Measurements from ENCODE around the gene SMIM8. TPM values are rescaled to one million over a fixed set of nuclear protein-coding genes. Genes with fewer than 3 reads are reported as not detected.
A peak's percentile ranks its signal among the peaks of the same experiment; 100 is the strongest.

SMIM8 gene, protein sequence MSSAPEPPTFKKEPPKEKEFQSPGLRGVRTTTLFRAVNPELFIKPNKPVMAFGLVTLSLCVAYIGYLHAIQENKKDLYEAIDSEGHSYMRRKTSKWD
- total RNA-seq = 10 to 100 TPM in 1 of 4 donors, 1 to 10 TPM in 3; 2.8 to 17.7 (median 6.9) TPM

GRCh38 chr6:87322304-87323212, at the start of gene SMIM8:
Gene SMIM8, plus strand, starts transcription at chr6:87322588. Its CDS starts 14,444 bp downstream, at chr6:87337032.
- no peaks in the 10 kb centered on the region for H3K27me3 ChIP-seq
- TF ChIP-seq POLR2A (IDR thresholded peaks at IDR 0.05) = peak in 1 of 2 donors; percentile 14
- TF ChIP-seq, protein P1, sequence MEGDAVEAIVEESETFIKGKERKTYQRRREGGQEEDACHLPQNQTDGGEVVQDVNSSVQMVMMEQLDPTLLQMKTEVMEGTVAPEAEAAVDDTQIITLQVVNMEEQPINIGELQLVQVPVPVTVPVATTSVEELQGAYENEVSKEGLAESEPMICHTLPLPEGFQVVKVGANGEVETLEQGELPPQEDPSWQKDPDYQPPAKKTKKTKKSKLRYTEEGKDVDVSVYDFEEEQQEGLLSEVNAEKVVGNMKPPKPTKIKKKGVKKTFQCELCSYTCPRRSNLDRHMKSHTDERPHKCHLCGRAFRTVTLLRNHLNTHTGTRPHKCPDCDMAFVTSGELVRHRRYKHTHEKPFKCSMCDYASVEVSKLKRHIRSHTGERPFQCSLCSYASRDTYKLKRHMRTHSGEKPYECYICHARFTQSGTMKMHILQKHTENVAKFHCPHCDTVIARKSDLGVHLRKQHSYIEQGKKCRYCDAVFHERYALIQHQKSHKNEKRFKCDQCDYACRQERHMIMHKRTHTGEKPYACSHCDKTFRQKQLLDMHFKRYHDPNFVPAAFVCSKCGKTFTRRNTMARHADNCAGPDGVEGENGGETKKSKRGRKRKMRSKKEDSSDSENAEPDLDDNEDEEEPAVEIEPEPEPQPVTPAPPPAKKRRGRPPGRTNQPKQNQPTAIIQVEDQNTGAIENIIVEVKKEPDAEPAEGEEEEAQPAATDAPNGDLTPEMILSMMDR (IDR thresholded peaks at IDR 0.05 in 4 of 5, conservative IDR thresholded peaks at IDR 0.05 in 1 of 5) = peak; percentile 87 to 99 (median 95)
- H3K9me3 ChIP-seq = no peaks in the 10 kb centered on the region
- peak; percentile 65 to 76 for DNase-seq
- no peaks in the 10 kb centered on the region for H3K36me3 ChIP-seq
- in situ Hi-C loops (cut with MboI; ENCODE audit: low sequenced_read_pairs in 4 of 4) = no loop called here
- peak; percentile 95 to 97 for ATAC-seq
- peak within 1 kb of the TSS; percentile 82 to 90 (median 85) for H3K27ac ChIP-seq
- H3K4me3 ChIP-seq = peak within 1 kb of the TSS; percentile 81 to 98 (median 90)
- intact Hi-C loops (cut with DNase I; ENCODE audit: low total_unique reads) = loop anchor here (1.0 to 5.0 kb wide), 3 partner anchors 85 to 170 kb away; partner anchors contain the start of genes CFAP206 and SLC35A1
- peaks cover 0 to 3% of the 10 kb centered on the region in 2 donors for H3K4me1 ChIP-seq

GRCh38 chr6:87274660-87275274, 47.6 kb upstream of the SMIM8 start:
- Histone ChIP-seq H3K27ac (no peak overlapping the region), H3K27me3 (no peaks in the 10 kb centered on the region), H3K4me1 (no peaks in the 10 kb centered on the region), H3K36me3 (no peaks in the 10 kb centered on the region), H3K4me3 (no peak overlapping the region), H3K9me3 (no peaks in the 10 kb centered on the region)
- in situ Hi-C loops (cut with MboI; ENCODE audit: low sequenced_read_pairs in 4 of 4) = no loop called here
- no peak for TF ChIP-seq POLR2A (IDR thresholded peaks at IDR 0.05)
- TF ChIP-seq, protein P1 (IDR thresholded peaks at IDR 0.05 in 4 of 5, conservative IDR thresholded peaks at IDR 0.05 in 1 of 5) = no peak
- intact Hi-C loops (cut with DNase I; ENCODE audit: low total_unique reads) = no loop called here
- no peak for DNase-seq
- ATAC-seq = no peak

- no peaks in the 10 kb centered on the region for H3K36me3 ChIP-seq
- H3K27ac ChIP-seq = no peak overlapping the region
- no peaks in the 10 kb centered on the region for H3K9me3 ChIP-seq
- no peaks in the 10 kb centered on the region for H3K27me3 ChIP-seq
- in situ Hi-C loops (cut with MboI; ENCODE audit: low sequenced_read_pairs in 4 of 4) (no loop called here), intact Hi-C loops (cut with DNase I; ENCODE audit: low total_unique reads) (no loop called here)
- no peak for ATAC-seq
- no peak for DNase-seq
- no peaks in the 10 kb centered on the region for H3K4me1 ChIP-seq
- no peak overlapping the region for H3K4me3 ChIP-seq
- no peak for TF ChIP-seq POLR2A (IDR thresholded peaks at IDR 0.05)
- TF ChIP-seq, protein P1 (IDR thresholded peaks at IDR 0.05 in 4 of 5, conservative IDR thresholded peaks at IDR 0.05 in 1 of 5) = no peak
Measured at GRCh38 chr6:87276624-87277023, 45.8 kb upstream of the SMIM8 start.

- in situ Hi-C loops (cut with MboI; ENCODE audit: low sequenced_read_pairs in 4 of 4) = no loop called here
- H3K27me3 ChIP-seq = no peaks in the 10 kb centered on the region
- H3K27ac ChIP-seq = no peak overlapping the region
- H3K36me3 ChIP-seq = no peaks in the 10 kb centered on the region
- no peak overlapping the region for H3K4me3 ChIP-seq
- intact Hi-C loops (cut with DNase I; ENCODE audit: low total_unique reads) = no loop called here
- no peaks in the 10 kb centered on the region for H3K9me3 ChIP-seq
- DNase-seq (no peak), ATAC-seq (no peak)
- no peaks in the 10 kb centered on the region for H3K4me1 ChIP-seq
- TF ChIP-seq, protein P1 (IDR thresholded peaks at IDR 0.05 in 4 of 5, conservative IDR thresholded peaks at IDR 0.05 in 1 of 5) = no peak
Measured at GRCh38 chr6:87277123-87277522, 45.3 kb upstream of the SMIM8 start.

Data from gastrocnemius medialis (tissue), 4 donors.